ENCODE measurements around the gene POLR1G. TPM values are rescaled to one million over a fixed set of nuclear protein-coding genes. Genes with fewer than 3 reads are reported as not detected.
A peak's percentile ranks its signal among the peaks of the same experiment; 100 is the strongest.

The POLR1G gene
- total RNA-seq, 1 experiment from 2014 or later, result 30.5 TPM

DNA sequence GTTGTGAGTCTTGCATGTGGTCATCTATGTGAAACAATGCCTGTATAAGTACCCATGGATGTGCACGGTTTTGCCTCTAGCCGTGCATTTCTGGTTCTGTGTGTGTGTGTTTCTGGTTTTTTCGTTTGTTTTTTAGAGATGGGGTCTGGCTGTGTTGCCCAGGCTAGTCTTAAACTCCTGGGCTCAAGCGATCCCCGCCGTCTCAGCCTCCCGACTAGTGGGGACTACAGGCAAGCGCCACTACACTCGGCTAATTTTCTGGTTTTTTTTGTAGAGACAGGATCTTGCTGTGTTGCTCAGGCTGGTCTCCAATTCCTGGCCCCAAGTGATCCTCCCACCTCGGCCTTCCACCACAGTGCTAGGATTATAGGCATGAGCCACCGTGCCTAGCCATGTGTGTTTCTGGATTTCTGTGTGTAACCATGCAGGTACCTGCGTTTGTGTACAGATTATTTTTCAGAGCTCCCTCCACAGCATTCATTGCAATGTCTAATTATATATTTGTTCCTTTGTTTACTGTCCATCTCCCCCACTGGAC lies 45.5 kb downstream of the POLR1G start:
- POLR2A ChIA-PET, result no interaction called here
- BruUV-seq (replicated peaks), result no TSS peak

More for the DNA sequence above, 45.5 kb downstream of the POLR1G start:
- ChIA-PET CTCF (interaction anchor here (1.9 kb wide), 1 partner anchor 12 kb away, joined by 7 read pairs; no protein-coding TSS in a partner anchor), RAD21 (ENCODE audit: low non-redundant PET in 1 of 2, low total read pairs in 2 of 2, uncharacterized antibody in 2 of 2, unreplicated experiment in 2 of 2) (no interaction called here)
- no peaks in the 10 kb centered on the region for H3K9me2 ChIP-seq (ENCODE audit: insufficient read depth)
- ATAC-seq (no peak), DNase-seq (ENCODE audit: low read depth, low spot score) (no peak)
- H3K4me3 ChIP-seq (replicated peaks in 1 of 2; ENCODE audit: low read depth in 1 of 2, low read length in 2 of 2), result no peak overlapping the region
- H3K27ac ChIP-seq (ENCODE audit: low read depth, low read length), result no peak overlapping the region
- H3K4me2 ChIP-seq (ENCODE audit: low read length), result no peak overlapping the region
- H3K36me3 ChIP-seq (ENCODE audit: control insufficient read depth in 1 of 2, insufficient read depth in 2 of 2, low read length in 2 of 2), result no peaks in the 10 kb centered on the region
- no peaks in the 10 kb centered on the region for H3K27me3 ChIP-seq (ENCODE audit: insufficient read depth, low read length)
- no peaks in the 10 kb centered on the region for H4K20me1 ChIP-seq (ENCODE audit: insufficient read depth)
- H2AFZ ChIP-seq (ENCODE audit: low read depth, low read length, poor library complexity, severe bottlenecking), result no peak overlapping the region
- H3K9ac ChIP-seq (ENCODE audit: low read length), result 0 out of 2 replicates have a peak overlapping the region, but pooled peaks have one; percentile 42
- H3K4me1 ChIP-seq (ENCODE audit: control insufficient read depth in 1 of 2, insufficient read depth in 2 of 2, low read length in 2 of 2), result peaks cover 48 to 79% of the 10 kb centered on the region in 2 experiments
- H3K9me3 ChIP-seq (ENCODE audit: control insufficient read depth in 1 of 2, insufficient read depth in 1 of 2, low read depth in 1 of 2, low read length in 2 of 2), result peaks cover 0 to 4% of the 10 kb centered on the region in 2 experiments; a peak in 1 of 4 replicates
- TF ChIP-seq, protein P1, sequence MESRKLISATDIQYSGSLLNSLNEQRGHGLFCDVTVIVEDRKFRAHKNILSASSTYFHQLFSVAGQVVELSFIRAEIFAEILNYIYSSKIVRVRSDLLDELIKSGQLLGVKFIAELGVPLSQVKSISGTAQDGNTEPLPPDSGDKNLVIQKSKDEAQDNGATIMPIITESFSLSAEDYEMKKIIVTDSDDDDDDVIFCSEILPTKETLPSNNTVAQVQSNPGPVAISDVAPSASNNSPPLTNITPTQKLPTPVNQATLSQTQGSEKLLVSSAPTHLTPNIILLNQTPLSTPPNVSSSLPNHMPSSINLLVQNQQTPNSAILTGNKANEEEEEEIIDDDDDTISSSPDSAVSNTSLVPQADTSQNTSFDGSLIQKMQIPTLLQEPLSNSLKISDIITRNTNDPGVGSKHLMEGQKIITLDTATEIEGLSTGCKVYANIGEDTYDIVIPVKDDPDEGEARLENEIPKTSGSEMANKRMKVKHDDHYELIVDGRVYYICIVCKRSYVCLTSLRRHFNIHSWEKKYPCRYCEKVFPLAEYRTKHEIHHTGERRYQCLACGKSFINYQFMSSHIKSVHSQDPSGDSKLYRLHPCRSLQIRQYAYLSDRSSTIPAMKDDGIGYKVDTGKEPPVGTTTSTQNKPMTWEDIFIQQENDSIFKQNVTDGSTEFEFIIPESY (IDR thresholded peaks at IDR 0.05; ENCODE audit: extremely low read depth, insufficient replicate concordance, low read length), result no peak
- TF ChIP-seq EGR1 (IDR thresholded peaks at IDR 0.05; ENCODE audit: low read depth) (no peak), CBX3 (IDR thresholded peaks at IDR 0.05; ENCODE audit: low read depth) (no peak), EZH2 (IDR thresholded peaks at IDR 0.05) (no peak), FOSL1 (IDR thresholded peaks at IDR 0.05; ENCODE audit: low read depth) (no peak), ELF1 (IDR thresholded peaks at IDR 0.05; ENCODE audit: borderline replicate concordance, low read depth) (no peak)
- TF ChIP-seq, protein P2, sequence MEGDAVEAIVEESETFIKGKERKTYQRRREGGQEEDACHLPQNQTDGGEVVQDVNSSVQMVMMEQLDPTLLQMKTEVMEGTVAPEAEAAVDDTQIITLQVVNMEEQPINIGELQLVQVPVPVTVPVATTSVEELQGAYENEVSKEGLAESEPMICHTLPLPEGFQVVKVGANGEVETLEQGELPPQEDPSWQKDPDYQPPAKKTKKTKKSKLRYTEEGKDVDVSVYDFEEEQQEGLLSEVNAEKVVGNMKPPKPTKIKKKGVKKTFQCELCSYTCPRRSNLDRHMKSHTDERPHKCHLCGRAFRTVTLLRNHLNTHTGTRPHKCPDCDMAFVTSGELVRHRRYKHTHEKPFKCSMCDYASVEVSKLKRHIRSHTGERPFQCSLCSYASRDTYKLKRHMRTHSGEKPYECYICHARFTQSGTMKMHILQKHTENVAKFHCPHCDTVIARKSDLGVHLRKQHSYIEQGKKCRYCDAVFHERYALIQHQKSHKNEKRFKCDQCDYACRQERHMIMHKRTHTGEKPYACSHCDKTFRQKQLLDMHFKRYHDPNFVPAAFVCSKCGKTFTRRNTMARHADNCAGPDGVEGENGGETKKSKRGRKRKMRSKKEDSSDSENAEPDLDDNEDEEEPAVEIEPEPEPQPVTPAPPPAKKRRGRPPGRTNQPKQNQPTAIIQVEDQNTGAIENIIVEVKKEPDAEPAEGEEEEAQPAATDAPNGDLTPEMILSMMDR (IDR thresholded peaks at IDR 0.05 in 2 of 3, conservative IDR thresholded peaks at IDR 0.05 in 1 of 3; ENCODE audit: borderline replicate concordance in 1 of 3, insufficient read depth in 1 of 3, low read depth in 2 of 3, low read length in 2 of 3), result no peak
- TF ChIP-seq, protein P3, sequence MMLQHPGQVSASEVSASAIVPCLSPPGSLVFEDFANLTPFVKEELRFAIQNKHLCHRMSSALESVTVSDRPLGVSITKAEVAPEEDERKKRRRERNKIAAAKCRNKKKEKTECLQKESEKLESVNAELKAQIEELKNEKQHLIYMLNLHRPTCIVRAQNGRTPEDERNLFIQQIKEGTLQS (IDR thresholded peaks at IDR 0.05), result no peak
- intact Hi-C loops (cut with micrococcal nuclease), result no loop called here
- H3K79me2 ChIP-seq (ENCODE audit: insufficient read depth, low read length), result no peaks in the 10 kb centered on the region

All from HCT116 (cell line).